Progenitor cell of endocrine pancreas (in vitro differentiated cells): ENCODE data around the gene OLIG1. TPM values are rescaled to one million over a fixed set of nuclear protein-coding genes. Genes with fewer than 3 reads are reported as not detected.

Experiments used
- DNase-seq: peaks from one replicate; pipeline ENCODE4 v3.0.0; 2021; ENCODE audit warnings: low spot score; ENCODE audit not compliant: unreplicated experiment
- H3K27ac Mint-ChIP-seq: 2 replicates; pipeline ENCODE4 v1.8.0; 2021; ENCODE audit warnings: mild to moderate bottlenecking, moderate library complexity, mixed read lengths
- H3K27me3 Mint-ChIP-seq: 2 replicates; pipeline ENCODE4 v1.8.0; 2021; ENCODE audit warnings: mixed read lengths
- H3K36me3 Mint-ChIP-seq: 2 replicates; pipeline ENCODE4 v1.8.0; 2022; ENCODE audit warnings: mixed read lengths; ENCODE audit not compliant: insufficient read depth
- H3K4me1 Mint-ChIP-seq: 2 replicates; pipeline ENCODE4 v1.8.0; 2021; ENCODE audit warnings: low read depth, mixed read lengths
- H3K4me3 Mint-ChIP-seq: 2 replicates; pipeline ENCODE4 v1.8.0; 2021; ENCODE audit warnings: low read depth, mild to moderate bottlenecking, moderate library complexity, mixed read lengths
- H3K9me3 Mint-ChIP-seq: 2 replicates; pipeline ENCODE4 v1.8.0; 2021; ENCODE audit warnings: low read depth, mixed read lengths
- CTCF ChIP-seq: fragments of 200-600 bp; sonication (generic); IDR thresholded peaks from one replicate; pipeline ENCODE4 v1.5.0; 2021; ENCODE audit warnings: antibody characterized with exemption, mild to moderate bottlenecking; ENCODE audit not compliant: unreplicated experiment
- total RNA-seq: library from RNA; stranded (reverse); gene quantifications from 2 replicates; pipeline ENCODE4 v1.2.1, GENCODE V29; 2021

OLIG1 gene
- total RNA-seq, 1 donor from 2014 or later: 0.38 TPM

GRCh38 chr21:33099131-33099530 lies 29.2 kb downstream of the OLIG1 start:
- no peak overlapping the region for H3K27ac Mint-ChIP-seq
- H3K9me3 Mint-ChIP-seq: no peaks in the 10 kb centered on the region
- no peak overlapping the region for H3K4me3 Mint-ChIP-seq
- no peak for TF ChIP-seq CTCF
- no peaks in the 10 kb centered on the region for H3K36me3 Mint-ChIP-seq
- no peak for DNase-seq
- no peaks in the 10 kb centered on the region for H3K4me1 Mint-ChIP-seq
- peaks cover 15% of the 10 kb centered on the region for H3K27me3 Mint-ChIP-seq

- Mint-ChIP-seq H3K4me3 (no peak overlapping the region), H3K27me3 (peaks cover 34% of the 10 kb centered on the region), H3K27ac (no peak overlapping the region), H3K36me3 (no peaks in the 10 kb centered on the region), H3K9me3 (peaks cover 3% of the 10 kb centered on the region), H3K4me1 (no peaks in the 10 kb centered on the region)
- no peak for TF ChIP-seq CTCF
- no peak for DNase-seq
Observed at GRCh38 chr21:33101300-33101911, 31.5 kb downstream of the OLIG1 start.

- H3K4me3 Mint-ChIP-seq: no peak overlapping the region
- H3K9me3 Mint-ChIP-seq: peaks cover 3% of the 10 kb centered on the region
- H3K4me1 Mint-ChIP-seq: peaks cover 2% of the 10 kb centered on the region
- no peak overlapping the region for H3K27ac Mint-ChIP-seq
- no peak for TF ChIP-seq CTCF
- no peak for DNase-seq
- peaks cover 58% of the 10 kb centered on the region for H3K27me3 Mint-ChIP-seq
- H3K36me3 Mint-ChIP-seq: no peaks in the 10 kb centered on the region
Observed at GRCh38 chr21:33105088-33105487, 35.1 kb downstream of the OLIG1 start.

GRCh38 chr21:33108228-33108627 lies 38.3 kb downstream of the OLIG1 start:
- no peak overlapping the region for H3K4me3 Mint-ChIP-seq
- peaks cover 17% of the 10 kb centered on the region for H3K4me1 Mint-ChIP-seq
- H3K27ac Mint-ChIP-seq: no peak overlapping the region
- no peak for DNase-seq
- H3K36me3 Mint-ChIP-seq: no peaks in the 10 kb centered on the region
- H3K9me3 Mint-ChIP-seq: peaks cover 3% of the 10 kb centered on the region
- H3K27me3 Mint-ChIP-seq: peaks cover 84% of the 10 kb centered on the region
- no peak for TF ChIP-seq CTCF

GRCh38 chr21:33109574-33110339 lies 39.8 kb downstream of the OLIG1 start:
- Mint-ChIP-seq H3K36me3 (no peaks in the 10 kb centered on the region), H3K27ac (no peak overlapping the region), H3K9me3 (no peaks in the 10 kb centered on the region), H3K4me1 (peaks cover 17% of the 10 kb centered on the region), H3K4me3 (no peak overlapping the region), H3K27me3 (peaks cover 86% of the 10 kb centered on the region)
- TF ChIP-seq CTCF: no peak
- DNase-seq: no peak
